Upper lobe of left lung (tissue), 4 donors: ENCODE data around the gene SPTA1.

Experiments
- CTCF ChIP-seq, 6 experiments: fragments of 450-650 bp in 4 of 6; fragments of 200-600 bp in 2 of 6; sonication (generic) in 2 of 6; IDR thresholded peaks; one replicate each; pipeline ENCODE4 v1.5.1; 2016 to 2019; ENCODE audit warnings: antibody characterized with exemption in 6 of 6
- POLR2A ChIP-seq, 4 donors: fragments of 450-650 bp; IDR thresholded peaks; one replicate each; pipeline ENCODE4 v1.5.1; 2016 to 2017; ENCODE audit warnings: antibody characterized with exemption in 4 of 4, mild to moderate bottlenecking in 2 of 4

GRCh38 chr1:158711098-158711497 lies 24.6 kb upstream of the SPTA1 start:
- TF ChIP-seq CTCF (IDR thresholded peaks at IDR 0.05) (no peak), POLR2A (IDR thresholded peaks at IDR 0.05) (no peak)
